Adrenal gland (tissue), 19 donors: ENCODE results near the gene LASP1. TPM values are rescaled to one million over a fixed set of nuclear protein-coding genes. Genes with fewer than 3 reads are reported as not detected.

Experiments used
- DNase-seq, 7 donors: peaks; one replicate each; pipeline ENCODE4 v3.0.0-alpha.2; 2019 to 2020
- H3K27ac ChIP-seq, 5 donors: fragments of 200-600 bp; sonication (generic) in 4 of 5; 1 replicate in 3 of 5; 2 replicates in 2 of 5; pipeline versions ENCODE4 v1.5.1 to v1.8.0; 2016 to 2020; ENCODE audit warnings: mild to moderate bottlenecking in 1 of 5
- H3K27me3 ChIP-seq: fragments of 200-600 bp; 2 replicates; pipeline ENCODE4 v1.8.0; 2021
- H3K36me3 ChIP-seq, 2 donors: fragments of 200-600 bp; replicated peaks in 1 of 2; 1 replicate in 1 of 2; 2 replicates in 1 of 2; pipeline versions ENCODE4 v1.5.1 to v1.8.0; 2018 to 2022
- H3K4me1 ChIP-seq, 2 donors: fragments of 200-600 bp; replicated peaks in 1 of 2; 1 replicate in 1 of 2; 2 replicates in 1 of 2; pipeline versions ENCODE4 v1.5.1 to v1.8.0; 2018 to 2021
- H3K4me3 ChIP-seq, 4 donors: fragments of 200-600 bp; sonication (generic) in 3 of 4; one replicate each; pipeline ENCODE4 v1.5.1; 2016 to 2018
- H3K9me3 ChIP-seq, 3 donors: fragments of 200-600 bp; sonication (generic) in 1 of 3; replicated peaks in 1 of 3; 1 replicate in 2 of 3; 2 replicates in 1 of 3; pipeline versions ENCODE4 v1.5.1 to v1.8.0; 2016 to 2021
- CTCF ChIP-seq, 6 experiments: fragments of 450-650 bp in 4 of 6; fragments of 200-600 bp in 2 of 6; sonication (generic) in 1 of 6; IDR thresholded peaks; 1 replicate in 5 of 6; 2 replicates in 1 of 6; pipeline versions ENCODE4 v1.5.1 to v1.8.0; 2016 to 2021; ENCODE audit warnings: antibody characterized with exemption in 6 of 6, mild to moderate bottlenecking in 2 of 6, moderate library complexity in 1 of 6
- POLR2A ChIP-seq, 2 donors: fragments of 450-650 bp; IDR thresholded peaks; one replicate each; pipeline ENCODE4 v1.6.1; 2017; ENCODE audit warnings: antibody characterized with exemption in 2 of 2, mild to moderate bottlenecking in 2 of 2, moderate library complexity in 1 of 2
- WGBS, 4 donors: extraction: QIAGEN DNeasy Blood & Tissue Kit in 2 of 4; methylation state at CpG; one replicate each; pipeline versions ENCODE4 v1.1.5 to v1.1.7; 2013 to 2017; 5-methylcytosine and 5-hydroxymethylcytosine counted together
- intact Hi-C, 2 donors: fragments of 100-400 bp; cut with DNase I; formaldehyde crosslinking; loops; one replicate each; pipeline versions ENCODE4 v1.14.1 to v1.15.0; 2022 to 2023
- long read RNA-seq, 10 donors: library from polyadenylated mRNA in 3 of 10; unstranded in 2 of 10; stranded (forward) in 1 of 10; transcript quantifications; one replicate each; pipeline ENCODE4 v2.0.0 and lab custom pipeline, GENCODE V29; 2021 to 2026
- polyA plus RNA-seq, 3 donors: library from polyadenylated mRNA; stranded (reverse); fragments of 200-250 nt in 2 of 3; fragments of 350-450 nt in 1 of 3; fragmentation: Illumina TruSeq in 1 of 3; extraction: RNeasy Lipid Tissue Mini Kit (QIAGEN cat#74804) in 1 of 3; gene quantifications; one replicate each; pipeline ENCODE4 v1.2.3, GENCODE V29; 2013 to 2014
- total RNA-seq, 9 donors: library from RNA; depleted of rRNA in 4 of 9; stranded (reverse); fragments of >200 nt in 4 of 9; fragments of 120-200 nt in 1 of 9; fragmentation: NEBNext Ultra II Directional in 1 of 9; extraction: Animal tissue kit (Norgen Biotek cat#: 25700) in 1 of 9; gene quantifications; one replicate each; pipeline versions ENCODE4 v1.1.0 to v1.2.4, GENCODE V29; 2013 to 2023
- donor health status: healthy with polysubstance abuse.
- donor health status: Bipolar disorder and iron deficiency.
- donor health status: DM: yes; HTN: yes; CAD: no.
- donor health status: DM: no; HTN: no; CAD: no.
- donor health status: DM: no; HTN: no; CAD: no.
- donor health status: DM: yes; HTN: yes; CAD: no.

LASP1 gene
- 100 to 1,000 TPM in 5 of 9 donors, 10 to 100 TPM in 4; 36.4 to 123 (median 104) TPM for total RNA-seq
- 10 to 100 TPM; 36.3 to 65.1 (median 43.3) TPM for polyA plus RNA-seq
- long read RNA-seq, donor 1, full-length matches to known transcripts = 17 of 37 reads
- long read RNA-seq, donor 1, partial matches to known transcripts = 20 of 37 reads
- long read RNA-seq, donor 1, other reads (novel, unspliced or antisense) = 0 of 37 reads
- long read RNA-seq, donor 2, full-length matches to known transcripts = 24 of 29 reads
- long read RNA-seq, donor 2, partial matches to known transcripts = 5 of 29 reads
- long read RNA-seq, donor 2, other reads (novel, unspliced or antisense) = 0 of 29 reads
- long read RNA-seq, donor 3, full-length matches to known transcripts = 13 of 22 reads
- long read RNA-seq, donor 3, partial matches to known transcripts = 9 of 22 reads
- long read RNA-seq, donor 3, other reads (novel, unspliced or antisense) = 0 of 22 reads
- long read RNA-seq, donor 4, full-length matches to known transcripts = 6 of 19 reads
- long read RNA-seq, donor 4, partial matches to known transcripts = 0 of 19 reads
- long read RNA-seq, donor 4, other reads (novel, unspliced or antisense) = 13 of 19 reads
- long read RNA-seq, donor 5, full-length matches to known transcripts = 162 of 195 reads
- long read RNA-seq, donor 5, partial matches to known transcripts = 31 of 195 reads
- long read RNA-seq, donor 5, other reads (novel, unspliced or antisense) = 2 of 195 reads
- long read RNA-seq, donor 6, full-length matches to known transcripts = 13 of 23 reads
- long read RNA-seq, donor 6, partial matches to known transcripts = 0 of 23 reads
- long read RNA-seq, donor 6, other reads (novel, unspliced or antisense) = 10 of 23 reads
- long read RNA-seq, donor 7, full-length matches to known transcripts = 14 of 14 reads
- long read RNA-seq, donor 7, partial matches to known transcripts = 0 of 14 reads
- long read RNA-seq, donor 7, other reads (novel, unspliced or antisense) = 0 of 14 reads
- long read RNA-seq, donor 8, full-length matches to known transcripts = 26 of 26 reads
- long read RNA-seq, donor 8, partial matches to known transcripts = 0 of 26 reads
- long read RNA-seq, donor 8, other reads (novel, unspliced or antisense) = 0 of 26 reads
- long read RNA-seq, donor 9, full-length matches to known transcripts = 21 of 76 reads
- long read RNA-seq, donor 9, partial matches to known transcripts = 55 of 76 reads
- long read RNA-seq, donor 9, other reads (novel, unspliced or antisense) = 0 of 76 reads
- long read RNA-seq, donor 10, full-length matches to known transcripts = 3 of 3 reads
- long read RNA-seq, donor 10, partial matches to known transcripts = 0 of 3 reads
- long read RNA-seq, donor 10, other reads (novel, unspliced or antisense) = 0 of 3 reads

- peak; percentile 82 to 92 (median 87) for DNase-seq
- Histone ChIP-seq H3K36me3 (no peaks in the 10 kb centered on the region), H3K4me3 (peak within 1 kb of the TSS; percentile 71 to 98 (median 92)), H3K4me1 (peaks cover 39 to 48% of the 10 kb centered on the region in 2 donors), H3K27me3 (no peaks in the 10 kb centered on the region), H3K27ac (peak within 1 kb of the TSS; percentile 71 to 95 (median 89)), H3K9me3 (no peaks in the 10 kb centered on the region)
- WGBS, 4 donors = 0% methylated on average over 13 to 73 of the region's 73 CpGs
- intact Hi-C loops = loop anchor here in 1 of 2 donors (10.0 kb wide), 1 partner anchor 285 kb away; the partner anchor contains the start of gene PLXDC1
- TF ChIP-seq POLR2A (IDR thresholded peaks at IDR 0.05) (peak; percentile 95 to 97), CTCF (IDR thresholded peaks at IDR 0.05) (no peak)
Measured at GRCh38 chr17:38869526-38870258, at the start of gene LASP1. TSS of gene LASP1 (plus strand) at chr17:38870058. CDS start at chr17:38870190, 132 bp downstream.

- Histone ChIP-seq H3K4me1 (peaks cover 15 to 17% of the 10 kb centered on the region in 2 donors), H3K36me3 (peaks cover 0 to 12% of the 10 kb centered on the region in 2 donors), H3K27me3 (no peaks in the 10 kb centered on the region), H3K4me3 (peak within 1 kb of the TSS; percentile 49 to 99 (median 98)), H3K27ac (peak within 1 kb of the TSS; percentile 26 to 99 (median 96)), H3K9me3 (no peaks in the 10 kb centered on the region)
- peak; percentile 87 to 99 (median 95) for DNase-seq
- intact Hi-C loops = no loop called here
- WGBS, 4 donors = 1 to 3% (median 2%) methylated on average over 17 to 55 of the region's 55 CpGs
- TF ChIP-seq POLR2A (IDR thresholded peaks at IDR 0.05) (peak; percentile 74 to 82), CTCF (IDR thresholded peaks at IDR 0.05) (peak in 1 of 6 experiments; percentile 4)
Measured at GRCh38 chr17:38824899-38825761, 44.7 kb upstream of the LASP1 start, which contains the start of gene CWC25. TSS of gene CWC25 (minus strand) at chr17:38825321. CDS start at chr17:38825183, 138 bp downstream.

GRCh38 chr17:38825762-38826247, 44.1 kb upstream of the LASP1 start:
- 92 to 94% (median 92%) methylated on average over 17 of the region's 17 CpGs for WGBS, 4 donors
- H3K27ac ChIP-seq = peak overlapping the region; percentile 26 to 99 (median 96)
- peaks cover 0 to 5% of the 10 kb centered on the region in 2 donors for H3K36me3 ChIP-seq
- no peaks in the 10 kb centered on the region for H3K9me3 ChIP-seq
- no peaks in the 10 kb centered on the region for H3K27me3 ChIP-seq
- DNase-seq = peak in 1 of 7 donors; percentile 20
- intact Hi-C loops = no loop called here
- TF ChIP-seq POLR2A (IDR thresholded peaks at IDR 0.05) (no peak), CTCF (IDR thresholded peaks at IDR 0.05) (no peak)
- H3K4me3 ChIP-seq = peak overlapping the region in 1 of 4 donors; percentile 99
- peaks cover 15 to 17% of the 10 kb centered on the region in 2 donors for H3K4me1 ChIP-seq
